ENCODE results near the gene ANKRD55. TPM values are rescaled to one million over a fixed set of nuclear protein-coding genes. Genes with fewer than 3 reads are reported as not detected.

The ANKRD55 gene
- total RNA-seq, 1 experiment from 2014 or later = not detected

- Mint-ChIP-seq H3K9me3 (ENCODE audit: unreplicated experiment) (no peaks in the 10 kb centered on the region), H3K36me3 (ENCODE audit: insufficient read depth, unreplicated experiment) (no peaks in the 10 kb centered on the region), H3K27ac (ENCODE audit: low read depth, unreplicated experiment) (no peak overlapping the region), H3K4me3 (ENCODE audit: unreplicated experiment) (no peak overlapping the region), H3K4me1 (ENCODE audit: insufficient read depth, unreplicated experiment) (no peaks in the 10 kb centered on the region), H3K27me3 (ENCODE audit: insufficient read depth, unreplicated experiment) (peaks cover 14% of the 10 kb centered on the region)
- ChIA-PET POLR2A (no interaction called here), CTCF (interaction anchor here (1.3 kb wide), 1 partner anchor 15 kb away, joined by 7 read pairs; no protein-coding TSS in a partner anchor)
- no peak for TF ChIP-seq CTCF (IDR thresholded peaks at IDR 0.05; ENCODE audit: unreplicated experiment)
- no TSS peak for BruUV-seq (replicated peaks)
- intact Hi-C loops (cut with micrococcal nuclease) = no loop called here
- no peak for DNase-seq (ENCODE audit: unreplicated experiment)
Measured at GRCh38 chr5:56255502-56255901, 22.4 kb upstream of the ANKRD55 start.

- intact Hi-C loops (cut with micrococcal nuclease) = no loop called here
- Mint-ChIP-seq H3K9me3 (ENCODE audit: unreplicated experiment) (no peaks in the 10 kb centered on the region), H3K27ac (ENCODE audit: low read depth, unreplicated experiment) (no peak overlapping the region), H3K4me3 (ENCODE audit: unreplicated experiment) (no peak overlapping the region), H3K27me3 (ENCODE audit: insufficient read depth, unreplicated experiment) (peaks cover 14% of the 10 kb centered on the region), H3K36me3 (ENCODE audit: insufficient read depth, unreplicated experiment) (no peaks in the 10 kb centered on the region), H3K4me1 (ENCODE audit: insufficient read depth, unreplicated experiment) (no peaks in the 10 kb centered on the region)
- ChIA-PET CTCF (interaction anchor here (0.5 to 2.7 kb wide), 2 partner anchors 10 to 26 kb away, joined by 3 to 13 read pairs; no protein-coding TSS in a partner anchor), POLR2A (no interaction called here)
- no peak for DNase-seq (ENCODE audit: unreplicated experiment)
- no peak for TF ChIP-seq CTCF (IDR thresholded peaks at IDR 0.05; ENCODE audit: unreplicated experiment)
- no TSS peak for BruUV-seq (replicated peaks)
Measured at GRCh38 chr5:56253924-56254323, 20.8 kb upstream of the ANKRD55 start.

- H3K27me3 Mint-ChIP-seq (ENCODE audit: insufficient read depth, unreplicated experiment) = peaks cover 14% of the 10 kb centered on the region
- no peak overlapping the region for H3K4me3 Mint-ChIP-seq (ENCODE audit: unreplicated experiment)
- no peak for TF ChIP-seq CTCF (IDR thresholded peaks at IDR 0.05; ENCODE audit: unreplicated experiment)
- no TSS peak for BruUV-seq (replicated peaks)
- intact Hi-C loops (cut with micrococcal nuclease) = no loop called here
- POLR2A ChIA-PET = interaction anchor here (0.6 kb wide), 2 partner anchors 11 to 598 kb away, joined by 3 read pairs; no protein-coding TSS in a partner anchor
- no peaks in the 10 kb centered on the region for H3K4me1 Mint-ChIP-seq (ENCODE audit: insufficient read depth, unreplicated experiment)
- H3K9me3 Mint-ChIP-seq (ENCODE audit: unreplicated experiment) = no peaks in the 10 kb centered on the region
- no peak for DNase-seq (ENCODE audit: unreplicated experiment)
- H3K36me3 Mint-ChIP-seq (ENCODE audit: insufficient read depth, unreplicated experiment) = no peaks in the 10 kb centered on the region
- CTCF ChIA-PET = interaction anchor here (0.6 to 2.7 kb wide), 3 partner anchors 11 to 240 kb away, joined by 3 to 13 read pairs (median 3); no protein-coding TSS in a partner anchor
- H3K27ac Mint-ChIP-seq (ENCODE audit: low read depth, unreplicated experiment) = no peak overlapping the region
Measured at GRCh38 chr5:56253126-56253525, 20.0 kb upstream of the ANKRD55 start.

- Mint-ChIP-seq H3K4me3 (ENCODE audit: unreplicated experiment) (no peak overlapping the region), H3K9me3 (ENCODE audit: unreplicated experiment) (no peaks in the 10 kb centered on the region), H3K27ac (ENCODE audit: low read depth, unreplicated experiment) (no peak overlapping the region), H3K36me3 (ENCODE audit: insufficient read depth, unreplicated experiment) (no peaks in the 10 kb centered on the region), H3K27me3 (ENCODE audit: insufficient read depth, unreplicated experiment) (peaks cover 9% of the 10 kb centered on the region), H3K4me1 (ENCODE audit: insufficient read depth, unreplicated experiment) (no peaks in the 10 kb centered on the region)
- CTCF ChIA-PET = interaction anchor here (0.6 to 2.7 kb wide), 3 partner anchors 12 to 51 kb away, joined by 3 to 13 read pairs (median 3); no protein-coding TSS in a partner anchor
- POLR2A ChIA-PET = no interaction called here
- intact Hi-C loops (cut with micrococcal nuclease) = no loop called here
- no peak for TF ChIP-seq CTCF (IDR thresholded peaks at IDR 0.05; ENCODE audit: unreplicated experiment)
- no peak for DNase-seq (ENCODE audit: unreplicated experiment)
- no TSS peak for BruUV-seq (replicated peaks)
Measured at GRCh38 chr5:56251918-56252553, 18.9 kb upstream of the ANKRD55 start.
